H9 (cell line): ENCODE data around the gene CLIC6. TPM values are rescaled to one million over a fixed set of nuclear protein-coding genes. Genes with fewer than 3 reads are reported as not detected.

Experiments
- DNase-seq: peaks from one replicate; pipeline ENCODE4 v3.0.0-alpha.2; 2017
- H2AFZ ChIP-seq: one replicate; pipeline ENCODE4 v1.6.1; 2013; ENCODE audit warnings: mild to moderate bottlenecking, low read length, control low read depth, moderate library complexity
- H2AK5ac ChIP-seq: 2 replicates; pipeline ENCODE4 v1.6.1; 2013; ENCODE audit warnings: low read length, control low read depth, mixed read lengths; ENCODE audit not compliant: insufficient read length
- H2BK120ac ChIP-seq: one replicate; pipeline ENCODE4 v1.6.1; 2013; ENCODE audit warnings: low read depth, mild to moderate bottlenecking, low read length, control low read depth, inconsistent platforms; ENCODE audit not compliant: poor library complexity, severe bottlenecking
- H2BK12ac ChIP-seq: 2 replicates; pipeline ENCODE4 v1.6.1; 2013; ENCODE audit warnings: low read length, control low read depth, mixed read lengths, low read depth; ENCODE audit not compliant: insufficient read length
- H2BK15ac ChIP-seq: 2 replicates; pipeline ENCODE4 v1.6.1; 2013; ENCODE audit warnings: low read depth, low read length, control low read depth
- H2BK20ac ChIP-seq: one replicate; pipeline ENCODE4 v1.6.1; 2013; ENCODE audit warnings: low read depth, mild to moderate bottlenecking, low read length, control low read depth, inconsistent platforms; ENCODE audit not compliant: poor library complexity, severe bottlenecking
- H2BK5ac ChIP-seq: 2 replicates; pipeline ENCODE4 v1.6.1; 2013; ENCODE audit warnings: low read length, control low read depth, mixed read lengths; ENCODE audit not compliant: insufficient read length
- H3K14ac ChIP-seq: 2 replicates; pipeline ENCODE4 v1.6.1; 2013; ENCODE audit warnings: low read length, control low read depth; ENCODE audit not compliant: insufficient read depth
- H3K18ac ChIP-seq: 2 replicates; pipeline ENCODE4 v1.6.1; 2013; ENCODE audit warnings: low read depth, mild to moderate bottlenecking, mixed read lengths, low read length, control low read depth; ENCODE audit not compliant: insufficient read length
- H3K23ac ChIP-seq: 2 replicates; pipeline ENCODE4 v1.6.1; 2013; ENCODE audit warnings: low read length, control low read depth, mixed read lengths, low read depth; ENCODE audit not compliant: insufficient read length
- H3K23me2 ChIP-seq: 2 replicates; pipeline ENCODE4 v1.6.1; 2013; ENCODE audit warnings: low read depth, mild to moderate bottlenecking, mixed read lengths, low read length, control low read depth; ENCODE audit not compliant: insufficient read length, poor library complexity, severe bottlenecking
- H3K27ac ChIP-seq: 2 replicates; pipeline ENCODE4 v1.5.1; 2013; ENCODE audit warnings: low read length, control low read depth, mixed read lengths, low read depth; ENCODE audit not compliant: insufficient read length
- H3K27me3 ChIP-seq: 2 replicates; pipeline ENCODE4 v1.6.1; 2013; ENCODE audit warnings: low read length, control low read depth, inconsistent platforms; ENCODE audit not compliant: insufficient read depth
- H3K4ac ChIP-seq: 2 replicates; pipeline ENCODE4 v1.6.1; 2013; ENCODE audit warnings: low read depth, mild to moderate bottlenecking, control low read depth, inconsistent platforms, low read length, moderate library complexity
- H3K4me1 ChIP-seq: 2 replicates; pipeline ENCODE4 v1.6.1; 2013; ENCODE audit warnings: low read length, control low read depth, inconsistent platforms; ENCODE audit not compliant: insufficient read depth
- H3K4me2 ChIP-seq: 2 replicates; pipeline ENCODE4 v1.6.1; 2013; ENCODE audit warnings: low read length, control low read depth, mixed read lengths; ENCODE audit not compliant: insufficient read length, insufficient read depth
- H3K56ac ChIP-seq: 2 replicates; pipeline ENCODE4 v1.6.1; 2013; ENCODE audit warnings: low read depth, mild to moderate bottlenecking, mixed read lengths, low read length, control low read depth; ENCODE audit not compliant: insufficient read length
- H3K79me1 ChIP-seq: 2 replicates; pipeline ENCODE4 v1.6.1; 2013; ENCODE audit warnings: low read depth, mild to moderate bottlenecking, moderate library complexity, low read length, control low read depth, inconsistent platforms; ENCODE audit not compliant: insufficient read depth, poor library complexity, severe bottlenecking
- H3K79me2 ChIP-seq: 2 replicates; pipeline ENCODE4 v1.6.1; 2013; ENCODE audit warnings: low read length, control low read depth, inconsistent platforms; ENCODE audit not compliant: insufficient read depth
- H3K9ac ChIP-seq: 2 replicates; pipeline ENCODE4 v1.6.1; 2013; ENCODE audit warnings: low read length, control low read depth, mixed read lengths; ENCODE audit not compliant: insufficient read length; ENCODE audit errors: extremely low read depth
- H3K9me3 ChIP-seq: one replicate; pipeline ENCODE4 v1.6.1; 2013; ENCODE audit warnings: low read depth, low read length, inconsistent platforms; ENCODE audit not compliant: control insufficient read depth
- H3T11ph ChIP-seq: one replicate; pipeline ENCODE4 v1.6.1; 2013; ENCODE audit warnings: mild to moderate bottlenecking, low read length, control low read depth, inconsistent platforms
- H4K20me1 ChIP-seq: one replicate; pipeline ENCODE4 v1.6.1; 2013; ENCODE audit not compliant: control insufficient read depth, insufficient read length, insufficient read depth
- H4K5ac ChIP-seq: 2 replicates; pipeline ENCODE4 v1.6.1; 2013; ENCODE audit warnings: low read depth, mild to moderate bottlenecking, mixed read lengths, low read length, control low read depth; ENCODE audit not compliant: insufficient read length
- H4K8ac ChIP-seq: replicated peaks from 2 replicates; pipeline ENCODE4 v1.6.1; 2013; ENCODE audit warnings: low read length, control low read depth, mixed read lengths, low read depth; ENCODE audit not compliant: insufficient read length
- H4K91ac ChIP-seq: 2 replicates; pipeline ENCODE4 v1.6.1; 2013; ENCODE audit warnings: low read depth, mild to moderate bottlenecking, moderate library complexity, mixed read lengths, low read length, control low read depth; ENCODE audit not compliant: insufficient read length
- H3K27ac Mint-ChIP-seq, 3 experiments: 2 replicates in 2 of 3; 3 replicates in 1 of 3; pipeline ENCODE4 v1.8.0; 2020 to 2021; ENCODE audit warnings: mixed read lengths in 3 of 3, mild to moderate bottlenecking in 1 of 3, moderate library complexity in 1 of 3
- H3K27me3 Mint-ChIP-seq: 2 replicates; pipeline ENCODE4 v1.8.0; 2021; ENCODE audit warnings: low read depth, mild to moderate bottlenecking, moderate library complexity, mixed read lengths
- H3K36me3 Mint-ChIP-seq, 3 experiments: 2 replicates in 2 of 3; 3 replicates in 1 of 3; pipeline ENCODE4 v1.8.0; 2020 to 2021; ENCODE audit warnings: low read depth in 3 of 3, mixed read lengths in 3 of 3; ENCODE audit not compliant: insufficient read depth in 1 of 3
- H3K4me1 Mint-ChIP-seq, 2 experiments: 2 replicates each; pipeline ENCODE4 v1.8.0; 2020; ENCODE audit warnings: mixed read lengths in 2 of 2
- H3K4me3 Mint-ChIP-seq, 2 experiments: 2 replicates in 1 of 2; 3 replicates in 1 of 2; pipeline ENCODE4 v1.8.0; 2020 to 2021; ENCODE audit warnings: mild to moderate bottlenecking in 2 of 2, mixed read lengths in 2 of 2, moderate library complexity in 1 of 2
- H3K9me3 Mint-ChIP-seq, 2 experiments: 2 replicates in 1 of 2; 3 replicates in 1 of 2; pipeline ENCODE4 v1.8.0; 2020; ENCODE audit warnings: mild to moderate bottlenecking in 2 of 2, mixed read lengths in 2 of 2, moderate library complexity in 1 of 2
- WGBS: extraction: QIAGEN DNeasy Blood & Tissue Kit; methylation state at CpG from one replicate; pipeline ENCODE4 v1.1.7; 2013; ENCODE audit warnings: missing lambda C conversion rate, low lambda C conversion rate, mixed read lengths; ENCODE audit not compliant: insufficient read length; ENCODE audit errors: extremely low coverage; 5-methylcytosine and 5-hydroxymethylcytosine counted together
- total RNA-seq: library from RNA; stranded (reverse); gene quantifications from 2 replicates; pipeline ENCODE4 v1.2.1, GENCODE V29; 2021
- TF ChIP-seq, protein P1 (sequence below): fragments of 200-600 bp; sonication (generic); conservative IDR thresholded peaks from 3 replicates; pipeline ENCODE4 v1.8.0; 2021; ENCODE audit warnings: antibody characterized with exemption, mild to moderate bottlenecking

CLIC6 gene
- total RNA-seq, 1 experiment from 2014 or later, result 1.3 TPM

DNA sequence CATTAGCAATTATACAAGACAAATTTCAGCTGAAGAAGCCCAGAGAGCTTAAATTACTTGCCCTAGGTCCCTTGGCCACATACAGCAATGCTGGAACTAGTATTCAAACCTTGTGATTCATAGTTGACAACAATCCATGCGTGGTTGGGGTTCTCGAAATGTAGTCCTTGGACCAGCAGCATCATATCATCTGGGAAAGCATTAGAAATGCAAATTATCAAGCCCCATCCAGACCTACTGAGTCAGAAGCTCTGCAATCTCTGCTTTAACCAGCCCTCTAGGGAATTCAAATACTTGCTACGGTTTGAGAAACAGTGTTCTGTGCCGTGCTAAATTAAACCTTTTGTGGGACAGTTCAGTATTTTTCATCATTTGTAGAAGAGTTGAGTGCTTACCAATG, 65.1 kb downstream of the CLIC6 start:
- WGBS, result no CpG with 5 or more reads among the region's 4 CpGs
- Histone ChIP-seq H2AK5ac (no peak overlapping the region), H4K8ac (no peak overlapping the region), H2BK120ac (no peak overlapping the region), H3K4me1 (no peaks in the 10 kb centered on the region), H2BK15ac (no peak overlapping the region), H3K27ac (no peak overlapping the region), H3K23ac (no peak overlapping the region), H3T11ph (no peak overlapping the region), H2BK5ac (no peak overlapping the region), H3K18ac (no peak overlapping the region), H2BK12ac (no peak overlapping the region), H2BK20ac (no peak overlapping the region), H4K5ac (no peak overlapping the region), H3K79me1 (no peaks in the 10 kb centered on the region), H3K27me3 (no peaks in the 10 kb centered on the region), H3K9ac (no peak overlapping the region), H3K23me2 (no peaks in the 10 kb centered on the region), H3K14ac (no peak overlapping the region), H4K20me1 (no peaks in the 10 kb centered on the region), H2AFZ (no peak overlapping the region), H3K4ac (no peak overlapping the region), H3K79me2 (no peaks in the 10 kb centered on the region), H3K56ac (no peak overlapping the region), H4K91ac (no peak overlapping the region), H3K9me3 (no peaks in the 10 kb centered on the region), H3K4me2 (no peak overlapping the region)
- Mint-ChIP-seq H3K4me3 (no peak overlapping the region), H3K36me3 (no peaks in the 10 kb centered on the region), H3K9me3 (peaks cover 0 to 3% of the 10 kb centered on the region in 2 experiments; a peak in 2 of 5 replicates), H3K27me3 (peaks cover 3% of the 10 kb centered on the region), H3K27ac (no peak overlapping the region), H3K4me1 (peaks cover 2% of the 10 kb centered on the region in 2 experiments)
- TF ChIP-seq, protein P1, sequence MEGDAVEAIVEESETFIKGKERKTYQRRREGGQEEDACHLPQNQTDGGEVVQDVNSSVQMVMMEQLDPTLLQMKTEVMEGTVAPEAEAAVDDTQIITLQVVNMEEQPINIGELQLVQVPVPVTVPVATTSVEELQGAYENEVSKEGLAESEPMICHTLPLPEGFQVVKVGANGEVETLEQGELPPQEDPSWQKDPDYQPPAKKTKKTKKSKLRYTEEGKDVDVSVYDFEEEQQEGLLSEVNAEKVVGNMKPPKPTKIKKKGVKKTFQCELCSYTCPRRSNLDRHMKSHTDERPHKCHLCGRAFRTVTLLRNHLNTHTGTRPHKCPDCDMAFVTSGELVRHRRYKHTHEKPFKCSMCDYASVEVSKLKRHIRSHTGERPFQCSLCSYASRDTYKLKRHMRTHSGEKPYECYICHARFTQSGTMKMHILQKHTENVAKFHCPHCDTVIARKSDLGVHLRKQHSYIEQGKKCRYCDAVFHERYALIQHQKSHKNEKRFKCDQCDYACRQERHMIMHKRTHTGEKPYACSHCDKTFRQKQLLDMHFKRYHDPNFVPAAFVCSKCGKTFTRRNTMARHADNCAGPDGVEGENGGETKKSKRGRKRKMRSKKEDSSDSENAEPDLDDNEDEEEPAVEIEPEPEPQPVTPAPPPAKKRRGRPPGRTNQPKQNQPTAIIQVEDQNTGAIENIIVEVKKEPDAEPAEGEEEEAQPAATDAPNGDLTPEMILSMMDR, result no peak
- DNase-seq, result no peak
